B cell (primary cell): ENCODE data around the gene TCP11L2.

Source experiments
- EZH2 ChIP-seq: IDR thresholded peaks from 2 replicates; pipeline ENCODE4 v1.6.1; 2012; ENCODE audit warnings: borderline replicate concordance, low read depth, mild to moderate bottlenecking, moderate library complexity, low read length; ENCODE audit not compliant: insufficient read depth, poor library complexity, severe bottlenecking
- TF ChIP-seq, protein P1 (sequence below): fragments of 200-600 bp; IDR thresholded peaks from one replicate; pipeline ENCODE4 v1.8.0; 2022; ENCODE audit warnings: antibody characterized with exemption, mild to moderate bottlenecking

DNA sequence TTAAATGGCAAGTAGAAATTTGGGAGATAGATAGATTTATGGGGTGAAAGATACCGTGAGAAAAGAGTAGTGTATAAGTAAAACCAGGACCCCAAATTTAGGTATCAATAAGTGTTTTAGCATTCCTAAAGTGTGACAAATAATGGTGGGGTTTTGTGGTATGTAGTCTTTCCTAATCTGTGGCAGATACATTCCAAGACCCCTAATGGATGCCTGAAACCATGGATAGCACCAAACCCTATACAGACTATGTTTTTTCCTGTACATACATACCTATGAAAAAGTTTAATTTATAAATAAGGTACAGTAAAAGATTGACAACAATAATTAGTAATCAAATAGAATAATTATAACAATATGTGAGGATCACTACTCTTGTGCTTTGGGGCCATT is 14.4 kb upstream of the TCP11L2 start:
- TF ChIP-seq, protein P1, sequence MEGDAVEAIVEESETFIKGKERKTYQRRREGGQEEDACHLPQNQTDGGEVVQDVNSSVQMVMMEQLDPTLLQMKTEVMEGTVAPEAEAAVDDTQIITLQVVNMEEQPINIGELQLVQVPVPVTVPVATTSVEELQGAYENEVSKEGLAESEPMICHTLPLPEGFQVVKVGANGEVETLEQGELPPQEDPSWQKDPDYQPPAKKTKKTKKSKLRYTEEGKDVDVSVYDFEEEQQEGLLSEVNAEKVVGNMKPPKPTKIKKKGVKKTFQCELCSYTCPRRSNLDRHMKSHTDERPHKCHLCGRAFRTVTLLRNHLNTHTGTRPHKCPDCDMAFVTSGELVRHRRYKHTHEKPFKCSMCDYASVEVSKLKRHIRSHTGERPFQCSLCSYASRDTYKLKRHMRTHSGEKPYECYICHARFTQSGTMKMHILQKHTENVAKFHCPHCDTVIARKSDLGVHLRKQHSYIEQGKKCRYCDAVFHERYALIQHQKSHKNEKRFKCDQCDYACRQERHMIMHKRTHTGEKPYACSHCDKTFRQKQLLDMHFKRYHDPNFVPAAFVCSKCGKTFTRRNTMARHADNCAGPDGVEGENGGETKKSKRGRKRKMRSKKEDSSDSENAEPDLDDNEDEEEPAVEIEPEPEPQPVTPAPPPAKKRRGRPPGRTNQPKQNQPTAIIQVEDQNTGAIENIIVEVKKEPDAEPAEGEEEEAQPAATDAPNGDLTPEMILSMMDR, result no peak
- no peak for TF ChIP-seq EZH2
